ENCODE results near the gene EMD. TPM values are rescaled to one million over a fixed set of nuclear protein-coding genes. Genes with fewer than 3 reads are reported as not detected.

Gene EMD
- total and polyA plus RNA-seq, 12 donors = 47.8 to 170 (median 59.6) TPM

- intact Hi-C loops (cut with DNase I) = no loop called here
- peak in 7 of 8 donors; percentile 17 to 64 (median 57) for ATAC-seq
- H3K4me3 ChIP-seq = peak overlapping the region; percentile 56 to 85 (median 82)
Measured at GRCh38 chrX:154412468-154412867, 33.4 kb downstream of the EMD start.

GRCh38 chrX:154413142-154413541 is 34.0 kb downstream of the EMD start:
- no peak for ATAC-seq
- peak overlapping the region in 7 of 10 donors; percentile 90 to 99 (median 96) for H3K27ac ChIP-seq
- H3K4me1 ChIP-seq = peaks cover 0 to 30% (median 12%) of the 10 kb centered on the region in 9 donors
- DNase-seq = no peak
- intact Hi-C loops (cut with DNase I) = no loop called here
- no peak overlapping the region for H3K4me3 ChIP-seq
- no peak for TF ChIP-seq CTCF (IDR thresholded peaks at IDR 0.05)
- WGBS, 2 donors = 87 to 88% methylated on average over 3 to 8 of the region's 8 CpGs
- H3K27me3 ChIP-seq = no peaks in the 10 kb centered on the region
- no peaks in the 10 kb centered on the region for H3K9me3 ChIP-seq
- H3K36me3 ChIP-seq = peaks cover 0 to 15% (median 0%) of the 10 kb centered on the region in 9 donors

More at GRCh38 chrX:154412468-154412867, 33.4 kb downstream of the EMD start:
- 38 to 47% methylated on average over 3 to 4 of the region's 4 CpGs for WGBS, 2 donors
- H3K27me3 ChIP-seq = no peaks in the 10 kb centered on the region
- no peaks in the 10 kb centered on the region for H3K9me3 ChIP-seq
- peak overlapping the region; percentile 90 to 99 (median 96) for H3K27ac ChIP-seq
- DNase-seq = peak; percentile 23 to 24
- peaks cover 0 to 32% (median 12%) of the 10 kb centered on the region in 9 donors for H3K4me1 ChIP-seq
- peaks cover 0 to 15% (median 0%) of the 10 kb centered on the region in 9 donors for H3K36me3 ChIP-seq
- TF ChIP-seq CTCF (IDR thresholded peaks at IDR 0.05) = no peak

GRCh38 chrX:154417157-154417556 is 38.1 kb downstream of the EMD start:
- TF ChIP-seq CTCF (IDR thresholded peaks at IDR 0.05) = no peak
- intact Hi-C loops (cut with DNase I) = no loop called here
- 78 to 83% methylated on average over 7 of the region's 7 CpGs for WGBS, 2 donors
- peaks cover 0 to 17% (median 0%) of the 10 kb centered on the region in 9 donors for H3K36me3 ChIP-seq
- no peaks in the 10 kb centered on the region for H3K9me3 ChIP-seq
- DNase-seq = no peak
- H3K4me1 ChIP-seq = peaks cover 0 to 29% (median 10%) of the 10 kb centered on the region in 9 donors
- no peak overlapping the region for H3K27ac ChIP-seq
- H3K27me3 ChIP-seq = no peaks in the 10 kb centered on the region
- no peak overlapping the region for H3K4me3 ChIP-seq
- ATAC-seq = no peak

- Histone ChIP-seq H3K36me3 (peaks cover 0 to 10% (median 0%) of the 10 kb centered on the region in 9 donors), H3K4me1 (peaks cover 0 to 22% (median 0%) of the 10 kb centered on the region in 9 donors), H3K4me3 (no peak overlapping the region), H3K27me3 (no peaks in the 10 kb centered on the region), H3K27ac (peak overlapping the region in 9 of 10 donors; percentile 14 to 86 (median 75)), H3K9me3 (no peaks in the 10 kb centered on the region)
- ATAC-seq (no peak), DNase-seq (no peak)
- intact Hi-C loops (cut with DNase I) = no loop called here
- no peak for TF ChIP-seq CTCF (IDR thresholded peaks at IDR 0.05)
- WGBS, 2 donors = 88 to 92% methylated on average over 8 of the region's 8 CpGs
Measured at GRCh38 chrX:154419189-154419588, 40.1 kb downstream of the EMD start.
